Fibroblast of skin of back (primary cell): ENCODE results near the gene IQGAP1. TPM values are rescaled to one million over a fixed set of nuclear protein-coding genes. Genes with fewer than 3 reads are reported as not detected.
"Not testable (repeated sequence)": the region's sequence is repeated elsewhere in the genome, so short reads cannot be mapped to it uniquely, and the experiment has no call there.

Experiments
- DNase-seq: peaks from one replicate; pipeline ENCODE4 v3.0.0-alpha.2; 2013
- polyA plus RNA-seq, 2 experiments: library from polyadenylated mRNA; unstranded; fragments of 120-200 nt; gene quantifications; one replicate each; pipeline ENCODE4 v1.2.1, GENCODE V29; 2013; ENCODE audit not compliant: insufficient read length in 2 of 2

IQGAP1 gene, protein sequence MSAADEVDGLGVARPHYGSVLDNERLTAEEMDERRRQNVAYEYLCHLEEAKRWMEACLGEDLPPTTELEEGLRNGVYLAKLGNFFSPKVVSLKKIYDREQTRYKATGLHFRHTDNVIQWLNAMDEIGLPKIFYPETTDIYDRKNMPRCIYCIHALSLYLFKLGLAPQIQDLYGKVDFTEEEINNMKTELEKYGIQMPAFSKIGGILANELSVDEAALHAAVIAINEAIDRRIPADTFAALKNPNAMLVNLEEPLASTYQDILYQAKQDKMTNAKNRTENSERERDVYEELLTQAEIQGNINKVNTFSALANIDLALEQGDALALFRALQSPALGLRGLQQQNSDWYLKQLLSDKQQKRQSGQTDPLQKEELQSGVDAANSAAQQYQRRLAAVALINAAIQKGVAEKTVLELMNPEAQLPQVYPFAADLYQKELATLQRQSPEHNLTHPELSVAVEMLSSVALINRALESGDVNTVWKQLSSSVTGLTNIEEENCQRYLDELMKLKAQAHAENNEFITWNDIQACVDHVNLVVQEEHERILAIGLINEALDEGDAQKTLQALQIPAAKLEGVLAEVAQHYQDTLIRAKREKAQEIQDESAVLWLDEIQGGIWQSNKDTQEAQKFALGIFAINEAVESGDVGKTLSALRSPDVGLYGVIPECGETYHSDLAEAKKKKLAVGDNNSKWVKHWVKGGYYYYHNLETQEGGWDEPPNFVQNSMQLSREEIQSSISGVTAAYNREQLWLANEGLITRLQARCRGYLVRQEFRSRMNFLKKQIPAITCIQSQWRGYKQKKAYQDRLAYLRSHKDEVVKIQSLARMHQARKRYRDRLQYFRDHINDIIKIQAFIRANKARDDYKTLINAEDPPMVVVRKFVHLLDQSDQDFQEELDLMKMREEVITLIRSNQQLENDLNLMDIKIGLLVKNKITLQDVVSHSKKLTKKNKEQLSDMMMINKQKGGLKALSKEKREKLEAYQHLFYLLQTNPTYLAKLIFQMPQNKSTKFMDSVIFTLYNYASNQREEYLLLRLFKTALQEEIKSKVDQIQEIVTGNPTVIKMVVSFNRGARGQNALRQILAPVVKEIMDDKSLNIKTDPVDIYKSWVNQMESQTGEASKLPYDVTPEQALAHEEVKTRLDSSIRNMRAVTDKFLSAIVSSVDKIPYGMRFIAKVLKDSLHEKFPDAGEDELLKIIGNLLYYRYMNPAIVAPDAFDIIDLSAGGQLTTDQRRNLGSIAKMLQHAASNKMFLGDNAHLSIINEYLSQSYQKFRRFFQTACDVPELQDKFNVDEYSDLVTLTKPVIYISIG (N-terminal part only)
- 232 TPM for polyA plus RNA-seq (2013, experiment 1 of 2; ENCODE audit: insufficient read length)
- polyA plus RNA-seq (2013, experiment 2 of 2; ENCODE audit: insufficient read length): 229 TPM

DNA sequence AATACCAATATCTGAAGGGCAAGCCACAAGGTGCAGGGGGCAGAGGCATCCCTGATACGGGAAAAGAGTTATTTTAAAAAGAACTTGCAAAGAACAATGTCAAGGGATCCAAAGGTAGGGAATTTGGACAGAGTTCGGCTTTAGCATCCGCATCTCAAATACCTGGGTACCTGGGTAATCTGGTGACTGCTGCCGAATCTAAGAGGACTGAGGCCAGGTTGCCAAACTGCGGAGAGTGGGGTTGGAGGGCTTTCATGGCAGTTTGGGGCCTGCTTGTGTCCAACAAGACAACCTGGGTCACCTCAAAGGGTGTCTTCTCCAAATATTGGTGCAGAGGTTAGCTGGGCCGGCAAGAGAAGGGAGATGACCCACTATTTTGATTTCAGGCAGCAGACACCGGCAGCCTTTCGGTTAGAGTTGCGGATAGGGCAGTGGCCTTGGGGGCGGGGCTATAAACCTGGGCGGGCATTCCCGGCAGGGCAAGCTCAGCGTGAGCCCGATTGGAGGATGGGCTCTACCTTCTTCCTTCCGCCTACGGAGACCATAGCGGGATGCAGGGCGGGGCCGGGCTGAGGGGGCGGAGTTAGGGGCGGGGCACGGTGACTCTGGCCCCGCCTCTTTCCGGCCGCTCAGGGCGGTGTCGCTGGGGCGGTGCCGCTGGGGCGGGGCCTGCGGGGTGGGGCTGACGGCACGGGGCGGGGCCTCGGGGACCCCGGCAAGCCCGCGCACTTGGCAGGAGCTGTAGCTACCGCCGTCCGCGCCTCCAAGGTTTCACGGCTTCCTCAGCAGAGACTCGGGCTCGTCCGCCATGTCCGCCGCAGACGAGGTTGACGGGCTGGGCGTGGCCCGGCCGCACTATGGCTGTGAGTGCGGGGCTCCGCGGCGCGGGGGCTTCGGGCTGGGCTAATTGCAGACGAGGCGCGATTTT is at the start of gene IQGAP1:
TSS of gene IQGAP1 (plus strand) at position 709 of the 928 bp plus-strand sequence. CDS start at position 809, 100 bp downstream.
- peak; percentile 95 for DNase-seq

DNA sequence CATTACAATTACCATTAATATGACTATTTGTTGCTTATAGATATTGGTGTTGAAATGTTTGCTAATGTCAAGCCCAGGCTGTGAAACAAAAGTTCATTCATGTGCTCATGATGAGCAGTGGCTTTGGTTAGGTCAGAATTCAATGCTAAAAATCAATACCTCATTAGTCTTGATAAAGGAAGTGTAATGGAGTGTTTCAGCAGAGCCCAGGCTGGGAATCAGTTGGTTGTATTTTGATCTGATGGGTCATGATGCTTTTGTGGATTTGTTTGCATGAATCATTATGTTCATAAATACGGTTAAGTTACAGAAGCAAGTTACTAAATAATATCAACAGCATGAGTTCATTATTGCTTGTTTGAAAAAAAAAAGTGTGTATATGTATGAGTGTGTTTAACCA is 49.5 kb upstream of the IQGAP1 start:
- no peak for DNase-seq

DNA sequence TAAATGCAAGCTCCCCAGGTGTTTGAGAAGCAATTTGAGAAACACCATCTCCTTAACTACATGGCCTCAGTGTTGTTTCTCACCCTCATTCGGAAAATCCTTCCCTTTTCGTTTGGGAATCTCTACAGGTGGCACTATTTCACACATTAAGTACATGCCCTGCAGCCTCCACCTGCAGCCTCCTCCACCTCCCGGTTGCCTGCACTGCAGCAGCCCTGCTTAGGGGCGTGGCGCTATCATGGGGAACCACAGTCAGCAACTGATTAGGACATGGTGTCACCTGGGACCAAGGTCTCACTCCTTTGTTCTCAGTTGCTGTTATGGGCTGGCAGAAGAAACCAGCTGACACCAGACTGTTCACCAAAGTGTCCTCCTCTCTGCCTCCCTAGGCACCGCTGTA is 47.7 kb upstream of the IQGAP1 start:
- no peak for DNase-seq

DNA sequence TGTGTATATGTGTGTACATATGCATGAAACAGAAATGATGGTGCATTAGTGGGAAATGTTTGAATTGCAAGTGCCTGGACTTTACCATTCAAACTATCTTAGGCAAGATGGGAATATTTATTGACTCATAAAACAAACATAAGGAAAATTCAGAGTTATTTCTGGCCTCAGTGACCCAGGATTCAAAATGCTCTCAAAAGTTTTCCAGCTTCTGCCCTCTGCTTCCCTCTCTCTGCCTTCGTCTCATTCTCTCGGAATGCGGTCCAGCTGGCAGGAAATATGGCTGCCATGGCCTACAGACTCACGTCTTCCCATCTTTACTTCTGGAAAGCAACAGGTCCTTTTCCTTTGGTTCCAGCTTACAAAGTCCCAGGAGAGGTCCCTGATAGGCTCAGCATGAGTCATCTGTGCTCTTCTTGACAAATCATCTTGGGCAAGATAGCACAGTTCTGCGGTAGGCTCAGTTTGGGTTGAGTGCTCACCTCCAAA is 44.7 kb upstream of the IQGAP1 start:
- DNase-seq: peak; percentile 89

DNA sequence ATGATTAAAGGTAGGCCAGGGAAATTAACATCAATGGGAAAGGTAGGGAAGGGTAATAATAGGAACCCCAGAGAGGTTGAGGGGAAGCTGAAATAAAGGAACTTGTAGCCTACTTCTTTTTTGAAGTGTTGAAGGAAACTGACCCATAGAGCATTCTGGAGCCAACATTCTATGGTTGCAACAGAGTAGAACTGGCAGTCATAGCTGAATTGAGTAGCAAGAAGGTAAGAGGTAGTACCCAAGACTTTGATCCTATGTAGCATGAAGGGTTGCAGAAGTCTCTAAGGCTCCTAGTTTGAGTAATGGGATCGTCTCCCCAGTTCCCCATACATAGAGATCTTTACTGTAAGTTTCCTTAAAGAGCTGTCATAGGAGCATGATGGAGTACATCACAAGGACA is 43.4 kb upstream of the IQGAP1 start:
- no peak for DNase-seq

DNA sequence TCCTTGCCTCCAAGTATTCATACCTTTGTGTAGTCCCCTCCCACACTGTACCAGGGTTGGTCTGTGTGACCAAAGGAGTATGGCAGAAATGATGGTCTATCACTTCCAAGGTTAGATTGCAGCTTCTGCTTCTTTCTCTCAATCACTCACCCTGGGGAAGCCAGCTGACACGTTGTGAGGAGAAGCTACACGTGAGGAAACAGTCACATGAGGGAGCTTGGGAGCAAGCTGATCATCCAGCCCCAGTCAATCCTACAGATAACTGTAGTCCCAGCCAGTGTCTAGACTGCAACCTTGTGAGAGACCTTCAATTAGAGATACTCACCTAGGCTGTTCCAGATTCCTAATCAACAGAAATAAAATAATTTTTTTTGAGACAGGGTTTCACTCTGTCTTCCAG is 42.2 kb upstream of the IQGAP1 start:
- no peak for DNase-seq

DNA sequence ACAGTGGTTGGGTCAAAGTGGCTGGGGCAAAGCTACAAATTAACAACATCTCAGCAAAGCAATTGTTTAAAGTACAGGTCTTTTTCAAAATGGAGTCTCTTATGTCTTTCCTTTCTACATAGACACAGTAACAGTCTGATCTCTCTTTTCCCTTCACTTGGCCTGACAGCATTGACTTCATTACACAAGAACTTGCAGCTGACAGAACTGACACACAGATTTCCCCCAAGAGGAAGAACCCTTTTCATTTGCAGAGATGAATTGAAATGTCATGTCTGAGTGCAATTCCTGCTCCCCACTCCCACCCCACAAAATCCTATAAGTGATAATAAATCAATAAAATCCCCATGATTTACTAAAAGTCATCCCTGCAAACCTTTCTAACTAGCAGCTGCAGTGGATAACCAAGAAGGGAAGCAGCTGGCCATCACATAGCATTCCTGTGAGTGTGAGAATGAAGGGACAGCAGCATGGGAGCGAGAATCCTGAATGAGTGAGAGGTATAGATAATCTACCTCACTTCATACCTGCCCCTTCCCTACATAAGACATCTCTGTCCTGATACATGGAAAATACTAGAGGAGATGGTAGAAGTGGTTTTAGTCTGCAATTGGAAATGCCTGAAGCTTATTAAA is 40.5 kb upstream of the IQGAP1 start:
- DNase-seq: not testable (repeated sequence)

DNA sequence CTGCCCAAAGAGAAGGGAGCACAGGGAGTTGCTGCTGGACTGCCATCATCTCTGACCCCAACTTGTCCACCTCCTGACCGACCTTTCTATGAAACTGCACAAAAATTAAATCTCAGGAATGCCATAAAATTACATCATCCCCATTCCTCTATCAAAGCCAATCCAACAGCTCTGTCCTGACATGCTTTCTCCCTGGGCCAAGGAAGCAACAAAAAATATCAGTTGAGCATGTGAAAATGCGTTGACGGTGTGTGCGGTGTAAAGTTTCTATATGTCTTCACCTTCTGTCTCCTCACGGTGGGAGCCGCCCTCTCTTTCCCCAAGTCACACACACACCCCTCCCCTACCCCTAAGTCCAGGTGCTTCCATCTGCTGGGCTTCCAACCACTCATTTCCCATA is 39.6 kb upstream of the IQGAP1 start:
- DNase-seq: no peak

DNA sequence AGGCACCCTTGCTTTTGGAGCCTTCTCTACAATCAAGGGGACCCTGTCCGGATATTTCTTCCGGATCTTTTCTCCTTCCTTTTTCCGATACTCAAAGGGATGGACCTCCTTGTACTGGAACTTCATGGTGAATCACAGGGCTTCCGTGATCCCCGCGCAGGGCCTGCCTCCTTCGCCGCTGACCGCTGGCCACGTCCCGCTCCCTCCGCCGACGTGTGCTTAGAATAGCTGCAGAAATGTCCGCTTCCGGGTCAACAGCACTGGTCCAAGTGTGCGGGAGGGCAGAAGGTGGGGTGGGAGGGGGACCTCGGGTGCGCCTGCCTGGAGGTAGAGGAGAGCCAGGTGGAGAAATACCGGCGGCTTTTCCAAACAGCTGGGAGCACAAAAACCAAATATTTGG is 39.0 kb upstream of the IQGAP1 start:
- no peak for DNase-seq

DNA sequence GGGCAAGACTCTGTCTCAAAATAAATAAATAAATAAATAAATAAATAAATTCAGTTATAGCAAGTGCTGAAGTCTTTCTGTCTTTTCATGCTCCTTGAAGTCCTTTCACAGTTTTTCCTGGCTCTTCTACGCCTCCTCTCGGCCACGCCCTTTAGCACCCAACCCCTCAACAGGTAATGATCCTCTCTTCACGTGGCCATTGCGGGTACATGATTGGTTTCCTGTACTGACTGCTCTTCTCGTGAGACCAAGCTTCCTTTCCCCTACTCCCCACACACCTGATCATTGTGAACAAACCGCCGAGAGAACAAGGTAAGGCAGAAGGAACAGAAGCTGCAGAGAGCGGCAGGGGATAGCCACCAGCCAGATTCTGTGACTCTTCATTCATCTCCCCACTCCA is 38.2 kb upstream of the IQGAP1 start:
- no peak for DNase-seq

DNA sequence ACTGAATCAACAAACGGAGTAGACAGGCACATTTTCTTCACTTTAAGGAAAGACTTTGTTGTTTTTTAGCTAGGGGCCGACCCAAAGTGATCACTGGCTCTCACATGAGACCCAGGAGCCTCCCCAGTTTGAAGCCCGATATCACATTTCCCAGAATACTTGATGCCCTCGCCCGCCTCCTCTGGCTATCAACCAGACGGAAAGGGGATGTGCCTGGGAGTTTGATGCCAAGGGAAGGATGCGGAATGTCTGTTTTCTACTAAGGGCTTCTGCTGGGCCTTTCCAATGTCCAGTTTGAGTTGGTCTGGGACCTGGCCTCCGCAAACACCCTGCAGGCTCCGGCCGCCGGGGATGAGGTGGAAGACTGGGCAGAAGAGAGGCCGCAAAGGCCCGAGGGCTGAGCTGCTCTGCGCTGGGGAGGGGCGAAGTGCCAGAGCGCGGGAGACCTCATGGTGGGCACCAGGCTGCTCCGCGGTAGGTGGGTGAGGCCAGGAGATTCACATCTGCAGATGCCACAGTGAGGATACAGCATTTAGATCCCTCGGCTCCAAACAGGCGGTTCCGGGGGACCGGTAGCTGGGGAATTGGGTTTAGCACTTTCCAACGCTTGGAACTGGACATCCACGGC is 36.4 kb upstream of the IQGAP1 start:
- no peak for DNase-seq

DNA sequence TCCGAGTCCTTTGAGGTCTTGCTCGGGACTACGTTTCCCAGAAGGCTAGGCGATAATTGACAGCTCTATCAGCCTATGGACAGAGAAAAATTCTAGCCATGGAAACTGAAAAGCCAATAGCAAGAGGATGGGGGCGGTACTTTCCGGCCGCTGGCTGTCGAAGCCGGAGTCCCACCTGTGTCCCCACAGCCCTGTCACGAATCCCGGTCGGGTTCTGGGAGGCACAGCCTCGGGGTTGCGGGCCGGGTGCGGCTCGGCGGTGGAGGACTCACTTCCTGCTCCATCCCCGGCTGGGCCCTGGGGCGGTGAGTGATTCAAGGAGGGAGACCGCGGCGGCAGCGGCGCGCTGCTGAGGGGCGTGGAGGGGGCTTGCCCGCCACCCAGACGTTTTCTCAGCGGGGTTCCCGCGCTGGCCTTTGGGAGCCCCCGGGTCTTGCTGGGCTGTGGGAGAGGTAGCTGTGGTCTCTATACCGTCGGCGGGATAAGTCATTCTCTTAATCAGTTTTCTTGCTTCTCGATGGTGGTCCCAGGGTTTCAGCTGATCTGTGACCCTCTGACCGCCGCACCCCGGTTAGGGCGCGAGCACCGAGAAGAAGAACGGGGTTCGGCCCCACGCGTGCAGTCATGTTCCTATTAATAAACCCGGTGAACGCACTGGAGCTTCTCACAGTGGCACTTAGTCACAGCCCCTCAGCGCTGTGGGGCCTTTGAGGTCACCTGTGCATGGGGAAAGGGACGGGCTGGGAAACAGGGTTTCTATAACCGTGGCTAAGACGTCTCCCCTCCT is 35.7 kb upstream of the IQGAP1 start, which contains the start of gene ZNF774:
TSS of gene ZNF774 (plus strand) at position 178 of the 787 bp plus-strand sequence. CDS start 2,377 bp downstream, outside the sequence.
- peak; percentile 93 for DNase-seq

DNA sequence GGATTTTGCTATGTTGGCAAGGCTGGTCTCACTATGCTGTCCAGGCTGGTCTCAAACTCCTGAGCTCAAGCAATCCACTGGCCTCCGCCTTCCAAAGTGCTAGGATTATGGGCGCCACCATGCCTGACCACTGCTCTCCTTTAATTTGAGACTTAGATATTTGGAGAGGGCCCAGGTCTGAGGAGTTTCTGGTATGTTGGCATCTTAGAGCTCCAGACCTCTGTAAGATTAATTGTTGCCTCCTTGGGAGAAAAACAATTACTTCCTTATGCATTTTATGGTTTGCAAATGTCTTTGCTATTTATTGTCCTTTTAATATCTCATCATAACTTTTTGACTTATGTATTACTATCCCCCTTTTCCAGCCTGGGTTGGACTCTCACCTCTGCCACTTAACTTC is 33.1 kb upstream of the IQGAP1 start:
- no peak for DNase-seq

DNA sequence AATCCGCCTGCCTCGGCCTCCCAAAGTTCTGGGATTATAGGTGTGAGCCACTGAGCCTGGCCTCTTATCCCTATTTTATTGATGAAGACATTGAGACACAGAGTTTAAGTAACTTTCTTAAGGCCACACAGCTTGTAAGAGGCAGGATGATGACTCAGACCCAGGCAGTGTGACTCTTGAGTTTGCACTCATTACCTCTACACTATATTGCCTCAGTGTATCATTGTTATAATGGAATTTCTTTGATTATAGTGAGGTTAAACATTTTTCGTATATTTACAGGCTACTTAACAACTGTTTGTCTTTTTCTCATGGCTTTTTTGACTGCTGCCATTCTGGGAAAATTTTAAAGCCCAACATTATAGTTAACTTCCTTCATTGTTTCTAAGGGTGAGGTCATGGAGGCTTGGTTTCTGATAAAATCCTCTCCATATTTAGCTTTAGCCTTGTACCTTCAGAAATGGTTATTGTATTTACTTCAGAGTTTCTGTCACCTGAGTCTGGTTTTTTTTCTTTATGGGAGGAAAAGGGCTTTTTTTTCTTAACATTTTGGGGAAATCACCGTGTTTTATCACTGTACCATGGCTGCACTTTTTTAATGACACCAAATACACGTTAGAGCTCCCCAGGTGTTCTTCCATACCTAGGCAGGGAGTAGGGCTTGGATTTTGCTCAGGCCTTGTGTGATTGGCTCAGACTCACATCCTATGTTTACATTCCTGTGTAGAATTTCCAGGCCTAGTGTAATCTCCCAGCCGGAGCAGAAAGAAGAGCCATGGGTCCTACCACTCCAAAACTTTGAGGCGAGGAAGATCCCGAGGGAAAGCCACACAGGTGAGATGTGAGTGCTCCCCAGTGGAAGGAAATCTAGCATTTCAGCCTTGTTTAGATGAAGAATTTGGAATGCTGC is 29.7 kb upstream of the IQGAP1 start:
- DNase-seq: peak; percentile 61

DNA sequence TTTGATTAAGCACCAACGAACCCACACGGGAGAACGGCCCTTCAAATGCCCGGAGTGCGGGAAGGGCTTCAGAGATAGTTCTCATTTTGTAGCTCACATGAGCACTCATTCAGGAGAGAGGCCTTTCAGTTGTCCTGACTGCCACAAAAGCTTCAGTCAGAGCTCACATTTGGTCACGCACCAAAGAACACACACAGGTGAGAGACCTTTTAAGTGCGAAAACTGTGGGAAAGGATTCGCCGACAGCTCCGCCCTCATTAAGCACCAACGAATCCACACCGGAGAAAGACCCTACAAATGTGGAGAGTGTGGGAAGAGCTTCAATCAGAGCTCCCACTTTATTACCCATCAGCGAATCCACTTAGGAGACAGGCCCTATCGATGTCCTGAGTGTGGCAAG is 27.3 kb upstream of the IQGAP1 start:
- DNase-seq: no peak

DNA sequence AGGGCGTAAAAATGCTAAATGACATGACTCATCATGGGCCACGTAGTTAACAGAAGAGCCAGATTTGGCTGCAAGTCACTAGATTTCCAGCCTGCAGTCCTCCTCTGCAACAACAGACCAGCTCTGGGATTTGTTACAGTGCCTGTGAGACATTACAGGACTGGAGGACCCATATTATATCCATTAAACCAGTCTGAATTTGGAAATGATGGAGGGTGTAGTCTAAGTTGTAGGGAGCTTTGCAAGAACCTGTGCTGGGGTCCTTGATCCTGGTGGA is 25.2 kb upstream of the IQGAP1 start:
- peak; percentile 85 for DNase-seq

DNA sequence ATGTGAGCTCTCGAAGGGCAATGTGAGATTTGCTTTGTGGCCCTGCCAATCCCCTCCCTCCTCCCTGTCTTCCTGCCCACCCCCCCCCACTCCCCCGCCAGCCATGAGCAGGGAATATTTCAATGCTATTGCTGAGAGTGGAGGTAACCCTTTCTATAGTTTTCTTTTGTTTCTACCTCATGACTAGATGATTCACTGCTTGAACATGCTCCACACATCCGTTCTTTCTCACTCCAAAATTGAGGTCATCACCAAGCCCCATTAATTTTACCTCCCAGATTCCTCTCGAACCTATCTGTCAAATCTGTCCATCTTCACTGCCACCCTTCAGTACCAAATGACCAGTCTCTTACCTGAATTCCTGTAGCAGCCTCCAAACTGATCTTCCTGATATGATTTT is 23.8 kb upstream of the IQGAP1 start:
- peak; percentile 58 for DNase-seq

DNA sequence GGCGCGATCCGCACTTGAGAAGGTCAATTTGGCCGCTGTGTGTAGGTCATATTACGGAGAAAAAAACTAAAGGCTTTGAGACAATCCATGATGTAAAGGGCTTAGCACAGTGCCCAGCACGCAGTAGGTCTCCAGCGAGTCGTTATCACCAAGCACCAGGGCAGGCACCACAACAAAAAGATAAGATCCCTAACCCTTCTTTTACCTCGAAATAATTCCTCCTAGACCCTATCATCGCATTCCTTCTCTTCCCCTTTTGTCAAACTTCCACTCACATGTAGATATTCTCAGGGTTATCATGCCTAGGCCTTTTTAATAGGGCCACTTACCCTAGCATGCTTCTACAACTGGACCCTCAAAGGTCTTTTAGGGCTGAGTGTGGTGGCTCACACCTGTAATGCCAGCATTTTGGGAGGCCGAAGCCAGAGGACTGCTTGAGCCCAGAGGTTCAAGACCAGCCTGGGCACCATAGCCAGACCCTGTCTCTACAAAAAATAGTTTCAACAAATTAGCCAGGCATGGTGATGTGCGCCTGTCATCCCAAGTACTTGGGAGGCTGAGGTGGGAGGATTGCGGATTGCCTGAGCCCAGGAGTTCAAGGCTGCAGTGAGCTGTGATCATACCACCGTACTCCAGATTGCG is 22.5 kb upstream of the IQGAP1 start:
- DNase-seq: no peak
